ENCODE measurements around the gene ASB18. TPM values are rescaled to one million over a fixed set of nuclear protein-coding genes. Genes with fewer than 3 reads are reported as not detected.

The ASB18 gene
- total and polyA plus RNA-seq, 5 donors = 1.1 to 5.3 (median 2.5) TPM

DNA sequence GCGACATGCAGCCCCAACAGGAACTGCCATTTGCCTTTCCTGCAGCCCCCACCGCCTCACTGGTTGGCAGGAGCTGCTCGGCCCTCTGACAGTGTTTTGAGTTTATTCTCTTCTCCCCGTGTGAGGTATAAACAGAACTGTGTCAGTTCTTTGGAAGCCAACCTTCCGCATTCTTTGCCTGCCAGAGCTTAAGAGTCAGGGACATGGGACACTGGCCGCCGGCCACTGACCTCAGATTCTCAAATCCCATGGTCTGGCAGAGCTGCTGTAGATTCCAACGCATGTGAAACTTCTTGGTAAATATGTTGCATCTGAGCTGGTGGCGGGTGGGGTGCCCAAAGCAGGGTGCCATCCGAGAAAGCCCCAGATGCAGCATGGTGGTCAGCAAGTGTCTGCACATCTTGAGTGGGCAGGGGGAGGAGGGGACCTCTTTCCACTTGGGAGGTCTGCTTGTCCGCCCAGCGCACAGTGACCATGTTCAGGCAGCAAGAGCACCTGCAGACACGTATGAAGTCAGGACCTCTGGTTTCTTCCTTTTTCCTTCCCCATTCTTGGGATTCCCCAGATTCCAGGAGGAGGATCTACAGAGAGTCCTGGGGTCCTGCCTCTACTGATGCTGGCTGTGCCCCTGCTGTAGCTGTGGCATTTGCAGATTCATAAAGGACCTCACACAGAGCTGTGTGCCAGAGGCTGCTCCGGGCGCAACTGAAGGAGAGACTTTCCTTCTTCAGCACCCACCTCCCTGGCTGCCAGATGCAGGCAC lies 23.8 kb downstream of the ASB18 start:
- H3K27me3 ChIP-seq (ENCODE audit: control insufficient read depth, insufficient read depth) = no peaks in the 10 kb centered on the region
- no peaks in the 10 kb centered on the region for H3K4me1 ChIP-seq (ENCODE audit: control insufficient read depth, insufficient read depth, low read length)
- no peak overlapping the region for H3K4me3 ChIP-seq (ENCODE audit: low read length)
- ATAC-seq = peak; percentile 70 to 75
- 47% methylated on average over 15 of the region's 15 CpGs for WGBS
- peak; percentile 27 to 75 (median 70) for DNase-seq
- H3K9me3 ChIP-seq (ENCODE audit: control insufficient read depth, low read length) = no peaks in the 10 kb centered on the region
- H3K27ac ChIP-seq (ENCODE audit: low read length) = peak overlapping the region; percentile 95
- intact Hi-C loops (cut with DNase I) = no loop called here

DNA sequence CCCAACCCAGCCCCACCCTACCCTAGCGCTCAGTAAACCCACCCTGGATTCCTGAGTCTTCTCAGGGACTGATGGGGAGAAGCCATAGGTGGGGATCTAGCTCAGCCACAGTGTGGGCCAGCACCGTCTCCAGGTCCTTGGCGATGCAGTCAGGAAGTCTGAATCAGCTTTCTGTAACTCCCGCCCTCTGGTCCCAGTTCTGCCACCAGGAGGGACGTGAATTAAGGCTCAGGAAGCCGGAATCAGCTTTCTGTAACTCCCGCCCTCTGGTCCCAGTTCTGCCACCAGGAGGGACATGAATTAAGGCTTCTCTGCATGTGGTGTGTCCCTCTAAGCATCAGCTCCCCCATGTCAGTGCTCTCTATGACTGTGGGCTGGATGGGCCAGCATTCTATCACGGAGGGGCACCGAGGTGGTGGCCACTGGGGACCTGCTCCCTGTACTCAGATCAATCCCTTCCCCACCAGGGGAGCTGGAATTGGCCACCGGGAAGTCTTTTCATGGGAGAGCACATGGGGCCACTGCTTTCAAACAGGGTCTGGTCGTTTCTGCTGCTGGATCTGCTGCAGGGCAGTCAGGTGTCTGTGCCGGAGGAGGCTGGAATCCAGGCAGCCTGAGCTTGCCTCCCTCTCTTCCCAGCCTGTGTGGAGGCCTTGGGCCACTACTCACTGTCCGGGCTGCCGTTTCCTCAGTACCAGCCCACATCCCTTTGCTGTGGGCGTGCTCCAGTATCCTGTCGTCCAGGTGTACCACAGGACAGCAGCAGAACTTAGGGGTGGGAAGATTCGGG lies 24.7 kb downstream of the ASB18 start:
- Histone ChIP-seq H3K27me3 (ENCODE audit: control insufficient read depth, insufficient read depth) (no peaks in the 10 kb centered on the region), H3K9me3 (ENCODE audit: control insufficient read depth, low read length) (no peaks in the 10 kb centered on the region), H3K4me1 (ENCODE audit: control insufficient read depth, insufficient read depth, low read length) (no peaks in the 10 kb centered on the region), H3K4me3 (ENCODE audit: low read length) (no peak overlapping the region), H3K27ac (ENCODE audit: low read length) (peak overlapping the region; percentile 95)
- intact Hi-C loops (cut with DNase I) = no loop called here
- ATAC-seq (peak; percentile 11 to 16), DNase-seq (peak in 1 of 3 donors; percentile 37)
- 57% methylated on average over 17 of the region's 17 CpGs for WGBS

DNA sequence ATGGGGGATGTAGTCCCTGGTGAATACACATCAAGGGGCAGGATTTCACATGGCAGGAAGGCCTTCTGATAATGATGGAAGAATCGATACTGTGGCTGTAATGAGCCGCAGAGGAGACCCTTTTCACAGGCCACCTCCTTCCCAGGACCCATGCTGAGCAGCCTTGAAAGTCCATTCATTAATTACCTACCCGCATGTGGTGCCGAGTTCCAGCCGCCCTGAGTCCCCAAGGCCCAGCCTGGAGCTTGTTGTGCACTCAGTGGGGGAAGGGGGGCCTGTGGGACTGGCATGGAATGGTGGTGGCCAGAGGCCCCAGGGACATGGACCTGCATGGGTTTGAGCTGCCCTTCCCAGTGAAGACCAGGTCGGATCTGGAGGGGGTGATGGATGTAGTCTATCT lies 25.5 kb downstream of the ASB18 start:
- no peaks in the 10 kb centered on the region for H3K27me3 ChIP-seq (ENCODE audit: control insufficient read depth, insufficient read depth)
- 71% methylated on average over 6 of the region's 6 CpGs for WGBS

DNA sequence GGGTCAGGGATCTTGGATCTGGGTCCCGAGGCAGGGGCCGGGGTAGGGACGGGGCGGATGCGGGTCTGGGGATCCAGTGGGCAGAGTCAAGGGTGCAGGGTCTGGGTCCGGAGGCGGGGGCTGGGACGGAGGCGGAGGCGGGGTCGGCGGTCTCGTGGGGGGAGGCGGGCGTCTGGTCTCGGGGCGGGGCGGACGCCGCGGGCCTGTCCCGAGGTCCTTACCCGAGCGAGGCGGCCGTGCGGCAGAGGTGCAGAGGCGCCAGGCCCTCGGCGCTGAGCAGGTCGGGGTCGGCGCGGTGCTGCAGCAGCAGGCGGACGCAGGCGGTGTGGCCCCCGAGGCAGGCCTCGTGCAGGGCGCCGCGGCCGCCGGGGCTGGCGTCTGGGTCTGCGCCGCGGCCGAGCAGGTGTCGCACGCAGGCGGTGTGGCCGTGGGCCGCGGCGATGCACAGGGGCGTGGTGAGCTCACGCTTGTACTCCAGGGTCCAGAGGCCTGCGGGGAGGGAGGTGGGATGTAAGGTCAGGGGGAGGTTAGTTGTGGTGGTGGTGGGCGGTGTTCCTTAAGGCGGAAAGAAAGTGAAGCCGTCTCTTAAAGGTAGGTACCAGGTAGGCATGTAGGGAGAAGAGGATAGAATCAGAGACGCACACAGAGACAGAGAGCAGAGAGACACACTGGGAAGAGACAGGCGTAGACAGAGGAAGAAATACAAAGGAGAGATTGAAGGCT lies 26.6 kb downstream of the ASB18 start:
- WGBS = 12% methylated on average over 64 of the region's 64 CpGs
- peak overlapping the region; percentile 48 for H3K4me3 ChIP-seq (ENCODE audit: low read length)
- ATAC-seq = peak; percentile 14 to 25
- intact Hi-C loops (cut with DNase I) = no loop called here
- no peaks in the 10 kb centered on the region for H3K4me1 ChIP-seq (ENCODE audit: control insufficient read depth, insufficient read depth, low read length)
- H3K9me3 ChIP-seq (ENCODE audit: control insufficient read depth, low read length) = peaks cover 4% of the 10 kb centered on the region
- H3K27ac ChIP-seq (ENCODE audit: low read length) = no peak overlapping the region
- no peaks in the 10 kb centered on the region for H3K27me3 ChIP-seq (ENCODE audit: control insufficient read depth, insufficient read depth)
- DNase-seq = peak in 2 of 3 donors; percentile 56 to 69

More for the DNA sequence above, 25.5 kb downstream of the ASB18 start:
- DNase-seq (no peak), ATAC-seq (no peak)
- Histone ChIP-seq H3K4me3 (ENCODE audit: low read length) (no peak overlapping the region), H3K27ac (ENCODE audit: low read length) (no peak overlapping the region), H3K4me1 (ENCODE audit: control insufficient read depth, insufficient read depth, low read length) (no peaks in the 10 kb centered on the region), H3K9me3 (ENCODE audit: control insufficient read depth, low read length) (peaks cover 4% of the 10 kb centered on the region)
- intact Hi-C loops (cut with DNase I) = no loop called here

DNA sequence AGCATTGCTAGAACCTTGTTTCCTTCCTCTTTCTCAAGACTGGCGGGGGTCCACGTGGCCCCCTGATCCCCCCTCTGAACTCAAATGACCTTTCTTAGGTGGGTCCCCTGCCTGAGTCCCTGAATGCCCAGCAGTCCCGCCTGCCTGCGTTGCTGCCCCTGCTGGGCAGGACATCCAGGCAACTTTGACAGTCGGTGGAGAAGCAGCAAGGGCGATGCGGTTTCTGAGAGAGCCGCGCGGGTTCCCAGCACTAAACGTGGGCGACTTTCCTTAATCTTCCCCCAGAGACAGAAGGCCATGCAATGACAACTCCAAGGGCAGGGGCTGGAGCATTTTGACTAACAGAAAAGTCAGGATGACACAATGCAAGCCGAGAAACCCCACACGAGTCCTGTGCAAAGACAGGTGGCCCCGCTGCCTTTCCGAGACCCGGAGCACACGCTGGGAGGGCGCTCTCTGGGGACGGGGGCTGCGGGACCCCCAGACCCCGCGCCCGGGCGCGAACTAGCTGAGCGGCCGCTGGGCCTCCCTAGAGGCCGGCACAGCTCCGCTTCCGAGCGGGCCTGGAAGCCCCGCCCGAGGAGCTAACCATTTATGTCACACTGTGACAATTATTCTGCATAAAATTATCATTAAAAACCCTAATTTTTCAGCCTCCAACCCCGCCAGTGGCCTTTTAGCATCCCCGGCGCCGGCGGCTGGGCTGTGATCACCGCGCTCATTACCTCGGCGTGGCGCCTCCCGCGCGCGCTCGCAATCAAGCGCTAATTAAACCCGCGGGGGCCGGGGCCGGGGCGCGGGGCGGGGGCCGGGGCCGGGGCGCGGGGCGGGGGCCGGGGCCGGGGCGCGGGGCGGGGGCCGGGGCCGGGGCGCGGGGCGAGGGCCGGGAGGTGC lies 27.4 kb downstream of the ASB18 start:
- no peaks in the 10 kb centered on the region for H3K4me1 ChIP-seq (ENCODE audit: control insufficient read depth, insufficient read depth, low read length)
- no peaks in the 10 kb centered on the region for H3K27me3 ChIP-seq (ENCODE audit: control insufficient read depth, insufficient read depth)
- H3K4me3 ChIP-seq (ENCODE audit: low read length) = peak overlapping the region; percentile 48
- peaks cover 4% of the 10 kb centered on the region for H3K9me3 ChIP-seq (ENCODE audit: control insufficient read depth, low read length)
- no peak overlapping the region for H3K27ac ChIP-seq (ENCODE audit: low read length)
- ATAC-seq (no peak), DNase-seq (peak in 1 of 3 donors; percentile 41)
- WGBS = 2% methylated on average over 72 of the region's 73 CpGs
- intact Hi-C loops (cut with DNase I) = no loop called here

DNA sequence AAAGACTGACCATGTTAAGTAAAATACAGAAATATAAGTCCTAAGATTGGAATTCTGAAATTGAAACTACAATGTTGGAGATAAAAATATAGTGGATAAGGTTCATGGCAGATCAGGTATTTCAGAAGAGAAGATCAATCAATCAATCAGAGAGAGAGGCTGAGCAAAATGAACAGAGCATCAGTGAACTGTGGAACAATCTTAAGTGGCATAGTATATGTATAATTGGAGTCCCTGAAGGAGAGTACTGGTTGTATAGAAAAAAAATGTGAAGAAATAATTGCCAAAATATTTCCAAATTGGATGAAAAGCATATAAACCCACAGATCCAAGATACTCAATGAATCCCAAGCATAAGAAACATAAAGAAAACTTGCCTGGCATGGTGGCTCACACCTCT lies 35.0 kb downstream of the ASB18 start:
- Histone ChIP-seq H3K27me3 (ENCODE audit: control insufficient read depth, insufficient read depth) (no peaks in the 10 kb centered on the region), H3K9me3 (ENCODE audit: control insufficient read depth, low read length) (peaks cover 4% of the 10 kb centered on the region), H3K27ac (ENCODE audit: low read length) (no peak overlapping the region), H3K4me1 (ENCODE audit: control insufficient read depth, insufficient read depth, low read length) (no peaks in the 10 kb centered on the region), H3K4me3 (ENCODE audit: low read length) (no peak overlapping the region)
- intact Hi-C loops (cut with DNase I) = no loop called here
- DNase-seq = no peak
- ATAC-seq = no peak

DNA sequence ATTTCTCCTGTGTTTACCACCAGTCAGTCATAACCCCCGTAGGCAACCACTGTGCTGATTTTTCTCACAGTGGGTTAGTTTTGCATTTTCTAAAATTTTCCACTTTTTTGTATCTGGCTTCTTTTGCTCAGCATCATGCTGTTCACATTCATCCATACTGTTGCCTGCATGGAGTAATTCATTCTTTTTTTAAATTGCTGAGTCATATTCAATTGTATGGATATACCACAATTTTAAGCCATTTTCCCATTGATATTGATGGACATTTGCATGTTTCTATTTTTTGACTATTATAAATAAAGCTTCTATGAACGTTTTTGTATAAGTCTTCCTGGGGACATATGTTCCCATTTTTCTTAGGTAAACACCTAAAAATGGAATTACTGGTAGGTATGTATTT lies 40.5 kb downstream of the ASB18 start:
- intact Hi-C loops (cut with DNase I) = no loop called here
- ATAC-seq (no peak), DNase-seq (no peak)
- no peak overlapping the region for H3K4me3 ChIP-seq (ENCODE audit: low read length)
- no peak overlapping the region for H3K27ac ChIP-seq (ENCODE audit: low read length)
- H3K9me3 ChIP-seq (ENCODE audit: control insufficient read depth, low read length) = peaks cover 2% of the 10 kb centered on the region
- H3K27me3 ChIP-seq (ENCODE audit: control insufficient read depth, insufficient read depth) = no peaks in the 10 kb centered on the region
- WGBS = 60% methylated on average over 2 of the region's 2 CpGs
- H3K4me1 ChIP-seq (ENCODE audit: control insufficient read depth, insufficient read depth, low read length) = no peaks in the 10 kb centered on the region

DNA sequence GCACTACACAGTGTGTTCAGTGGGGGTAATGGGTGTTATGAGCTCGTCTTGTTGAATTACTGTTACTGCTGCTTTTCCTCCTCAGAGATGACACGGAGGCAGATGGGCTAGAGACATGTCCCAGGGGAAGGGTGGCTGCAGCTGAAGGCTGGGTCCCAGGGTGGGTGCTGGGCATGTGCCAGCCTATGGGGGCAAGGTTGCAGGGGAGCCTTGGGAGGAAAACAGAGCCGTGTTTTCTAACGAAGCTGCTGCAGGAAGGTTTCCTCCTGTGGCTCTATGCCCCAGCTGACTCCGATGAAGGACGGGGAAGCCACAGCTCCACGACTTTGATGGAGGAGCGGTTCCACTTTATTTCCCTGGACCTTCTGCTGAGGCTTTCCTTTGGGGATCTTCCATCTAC lies 42.4 kb downstream of the ASB18 start:
- H3K27ac ChIP-seq (ENCODE audit: low read length) = no peak overlapping the region
- 86% methylated on average over 8 of the region's 8 CpGs for WGBS
- peaks cover 2% of the 10 kb centered on the region for H3K9me3 ChIP-seq (ENCODE audit: control insufficient read depth, low read length)
- ATAC-seq (no peak), DNase-seq (no peak)
- no peaks in the 10 kb centered on the region for H3K27me3 ChIP-seq (ENCODE audit: control insufficient read depth, insufficient read depth)
- no peak overlapping the region for H3K4me3 ChIP-seq (ENCODE audit: low read length)
- intact Hi-C loops (cut with DNase I) = no loop called here
- H3K4me1 ChIP-seq (ENCODE audit: control insufficient read depth, insufficient read depth, low read length) = no peaks in the 10 kb centered on the region

DNA sequence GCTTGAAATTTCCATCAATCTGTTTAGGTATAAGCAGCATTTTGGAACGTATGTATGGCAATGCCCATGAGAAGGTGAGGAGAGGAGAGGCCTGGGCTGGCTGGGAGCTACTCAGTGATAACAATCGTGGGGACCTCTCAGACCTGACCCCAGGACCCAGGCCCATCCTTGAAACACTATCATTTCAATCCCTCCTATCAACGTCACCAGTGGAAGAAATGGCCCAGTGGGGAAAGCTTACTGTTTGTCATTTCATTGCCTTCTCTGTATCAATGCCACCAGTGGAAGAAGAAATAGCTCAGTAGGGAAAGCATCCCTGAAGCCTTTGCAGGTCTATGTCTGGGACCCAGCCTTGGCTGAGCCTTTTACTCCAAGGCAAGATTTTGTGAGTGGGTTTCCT lies 44.8 kb downstream of the ASB18 start:
- WGBS = 80% methylated on average over 3 of the region's 3 CpGs
- DNase-seq (no peak), ATAC-seq (no peak)
- H3K27me3 ChIP-seq (ENCODE audit: control insufficient read depth, insufficient read depth) = no peaks in the 10 kb centered on the region
- intact Hi-C loops (cut with DNase I) = no loop called here
- H3K27ac ChIP-seq (ENCODE audit: low read length) = no peak overlapping the region
- no peaks in the 10 kb centered on the region for H3K4me1 ChIP-seq (ENCODE audit: control insufficient read depth, insufficient read depth, low read length)
- H3K9me3 ChIP-seq (ENCODE audit: control insufficient read depth, low read length) = peaks cover under 1% of the 10 kb centered on the region
- H3K4me3 ChIP-seq (ENCODE audit: low read length) = no peak overlapping the region

DNA sequence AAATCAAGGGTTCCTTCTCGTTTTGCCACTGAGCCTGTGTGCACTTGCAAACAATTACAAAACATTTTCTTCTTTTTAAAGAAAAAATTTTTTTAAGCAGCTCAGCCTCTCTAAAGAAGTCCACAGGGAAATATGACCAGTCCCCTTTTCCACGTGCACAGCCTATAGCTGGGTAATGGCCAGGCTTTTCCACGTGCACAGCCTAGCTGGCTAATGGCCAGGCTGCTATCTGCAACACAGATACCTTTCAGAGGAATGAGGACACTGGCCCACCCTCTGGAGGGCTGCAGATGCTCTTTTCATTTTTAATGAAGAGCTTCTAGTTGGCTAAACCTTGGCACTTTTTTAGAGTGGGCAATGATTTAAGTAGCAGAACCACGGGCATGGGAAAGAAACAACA lies 46.3 kb downstream of the ASB18 start:
- no peak overlapping the region for H3K4me3 ChIP-seq (ENCODE audit: low read length)
- intact Hi-C loops (cut with DNase I) = no loop called here
- ATAC-seq (no peak), DNase-seq (no peak)
- H3K9me3 ChIP-seq (ENCODE audit: control insufficient read depth, low read length) = no peaks in the 10 kb centered on the region
- H3K27ac ChIP-seq (ENCODE audit: low read length) = no peak overlapping the region
- WGBS = 28% methylated on average over 4 of the region's 4 CpGs
- no peaks in the 10 kb centered on the region for H3K4me1 ChIP-seq (ENCODE audit: control insufficient read depth, insufficient read depth, low read length)
- no peaks in the 10 kb centered on the region for H3K27me3 ChIP-seq (ENCODE audit: control insufficient read depth, insufficient read depth)

Data from right cardiac atrium (tissue), 5 donors.